GM08714 (cell line): ENCODE data around the gene LSAMP.
"Not testable (repeated sequence)": the region's sequence is repeated elsewhere in the genome, so short reads cannot be mapped to it uniquely, and the experiment has no call there.

Experiments
- H3K4me3 ChIP-seq: fragments of 200-500 bp; sonication (Bioruptor generic); 2 replicates; pipeline ENCODE4 v1.5.1; 2014; ENCODE audit warnings: mild to moderate bottlenecking, low read length, inconsistent platforms
- ZNF274 ChIP-seq: IDR thresholded peaks from 2 replicates; pipeline ENCODE4 v1.6.1; 2012; ENCODE audit warnings: mild to moderate bottlenecking, low read depth, low read length

The LSAMP gene

DNA sequence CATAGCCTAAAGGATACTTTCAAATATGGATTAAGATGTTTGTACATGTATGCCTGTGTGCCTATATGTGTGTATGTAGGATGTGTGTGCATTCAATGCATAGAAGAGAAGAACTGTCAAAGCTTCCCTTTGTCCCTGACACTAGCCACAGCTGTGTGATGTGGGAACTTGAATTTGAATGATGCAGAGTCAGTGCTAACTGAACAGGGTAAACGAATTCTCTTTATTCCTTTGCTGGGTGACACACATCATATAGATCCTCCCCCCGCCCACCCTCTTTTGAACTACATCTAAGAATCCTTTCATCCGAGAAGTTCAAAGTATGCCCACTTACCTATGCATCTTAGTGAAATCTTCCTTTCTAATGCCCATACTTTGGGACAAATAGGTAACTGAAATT lies 593.7 kb downstream of the LSAMP start:
- no peak overlapping the region for H3K4me3 ChIP-seq

DNA sequence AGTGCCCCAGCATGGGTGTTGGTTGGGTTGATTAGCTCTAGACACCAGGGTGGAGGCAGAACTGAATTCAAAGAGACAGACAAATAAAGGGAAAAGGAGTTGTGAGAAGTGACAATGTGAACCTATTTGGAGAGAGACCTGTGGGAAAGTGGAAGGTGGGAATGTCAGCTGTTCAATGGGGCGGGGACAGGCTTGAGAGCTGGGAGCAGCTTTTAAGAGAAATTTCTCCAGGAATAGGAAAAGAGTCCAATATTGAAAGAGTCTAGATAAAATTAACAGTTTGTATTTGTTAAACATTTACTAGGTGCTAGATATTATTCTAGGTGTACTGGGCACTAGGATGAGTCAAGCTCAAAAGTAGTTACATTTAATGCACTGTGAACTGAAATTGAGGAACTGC lies 596.6 kb downstream of the LSAMP start:
- TF ChIP-seq ZNF274 = no peak
- no peak overlapping the region for H3K4me3 ChIP-seq

More for the DNA sequence above, 593.7 kb downstream of the LSAMP start:
- TF ChIP-seq ZNF274 = no peak

DNA sequence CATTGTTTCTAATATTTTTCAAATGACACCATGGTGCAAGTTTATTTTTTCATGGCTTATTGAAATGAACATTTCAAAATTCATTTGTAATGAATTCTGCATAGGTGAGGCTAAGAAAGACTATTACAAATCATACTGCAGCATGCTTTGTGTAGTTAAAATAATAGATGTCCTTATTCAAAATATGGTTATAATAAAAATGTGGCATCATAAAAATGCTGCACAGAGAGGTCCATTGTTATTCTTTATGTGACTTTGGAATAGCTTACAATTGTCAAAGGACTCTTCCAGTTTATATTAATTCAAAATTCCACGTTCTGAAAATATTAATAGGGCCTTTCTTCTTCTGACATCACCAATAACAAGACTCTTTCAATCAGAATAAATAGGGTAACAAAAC lies 599.3 kb downstream of the LSAMP start:
- TF ChIP-seq ZNF274 = no peak
- no peak overlapping the region for H3K4me3 ChIP-seq

DNA sequence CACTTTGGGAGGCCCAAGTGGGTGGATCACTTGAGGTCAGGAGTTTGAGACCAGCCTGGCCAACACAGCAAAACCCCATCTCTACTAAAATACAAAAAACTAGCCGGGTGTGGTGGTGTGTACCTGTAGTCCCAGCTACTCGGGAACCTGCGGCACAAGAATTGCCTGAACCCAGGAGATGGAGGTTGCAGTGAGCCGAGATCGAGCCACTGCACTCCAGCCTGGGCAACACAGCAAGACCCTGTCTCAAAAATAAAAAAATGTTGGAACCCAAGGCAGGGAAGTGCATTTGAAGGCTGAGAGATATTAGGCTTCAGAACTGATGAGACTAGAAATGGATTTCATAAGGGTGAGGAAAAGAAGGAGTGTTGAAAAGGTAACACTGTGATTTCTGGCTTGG lies 600.6 kb downstream of the LSAMP start:
- H3K4me3 ChIP-seq = not testable (repeated sequence)

DNA sequence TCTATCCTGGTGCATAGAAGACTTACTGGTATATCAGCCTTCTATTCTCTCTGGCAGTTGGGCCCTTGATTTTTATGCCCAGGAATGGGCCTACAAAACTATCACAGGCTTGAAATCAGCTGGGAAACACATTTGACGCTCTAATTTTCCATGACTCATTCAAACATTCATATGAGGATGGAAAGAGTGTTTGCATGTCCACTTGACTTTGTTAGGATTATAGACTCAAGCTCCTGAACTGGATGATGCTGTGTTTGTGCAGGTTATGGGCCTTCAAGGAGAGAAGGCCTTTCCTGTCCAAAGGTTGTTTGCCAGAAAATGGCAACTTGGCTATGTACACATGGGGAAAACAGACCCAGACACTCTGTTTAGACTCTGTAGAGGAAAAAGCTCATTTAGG lies 602.1 kb downstream of the LSAMP start:
- TF ChIP-seq ZNF274 = no peak
- H3K4me3 ChIP-seq = no peak overlapping the region

DNA sequence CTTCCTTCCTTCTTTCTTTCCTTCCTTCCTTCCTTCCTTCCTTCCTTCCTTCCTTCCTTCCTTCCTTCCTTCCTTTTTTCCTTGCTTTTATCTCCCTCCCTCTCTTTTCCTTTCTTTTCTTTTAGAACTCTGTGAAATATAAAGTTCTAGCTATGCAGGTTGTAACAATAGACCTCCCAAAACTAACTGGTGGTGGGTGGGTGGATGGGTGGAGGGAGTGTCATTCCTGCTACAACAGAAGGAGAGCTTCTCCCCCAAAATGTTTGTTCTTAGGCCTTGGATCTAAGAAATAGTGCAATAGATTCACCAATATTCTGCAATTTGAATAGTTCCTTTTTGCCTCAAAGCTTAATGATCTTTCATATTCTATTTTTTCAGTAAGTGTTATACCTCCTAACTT lies 606.0 kb downstream of the LSAMP start:
- no peak for TF ChIP-seq ZNF274
- no peak overlapping the region for H3K4me3 ChIP-seq

DNA sequence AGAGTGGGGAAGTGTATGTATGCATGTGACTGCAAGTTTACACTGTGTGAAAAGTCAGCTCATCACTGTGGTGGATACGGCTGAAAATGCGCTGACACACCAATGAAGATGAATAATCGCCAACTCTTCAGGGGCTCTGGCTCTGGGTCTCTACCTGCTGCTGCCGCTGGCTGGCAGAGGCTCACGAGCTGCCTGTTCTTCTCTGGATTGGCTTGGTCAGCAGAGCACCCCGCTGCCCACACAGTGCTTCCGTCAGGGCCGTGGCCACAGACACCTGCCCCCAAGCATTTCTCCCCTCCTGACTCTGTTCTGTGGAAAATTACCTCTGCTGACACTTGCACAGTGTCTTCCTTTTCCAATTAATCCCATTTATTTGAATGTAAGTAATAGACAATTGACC lies 606.5 kb downstream of the LSAMP start:
- TF ChIP-seq ZNF274 = no peak

DNA sequence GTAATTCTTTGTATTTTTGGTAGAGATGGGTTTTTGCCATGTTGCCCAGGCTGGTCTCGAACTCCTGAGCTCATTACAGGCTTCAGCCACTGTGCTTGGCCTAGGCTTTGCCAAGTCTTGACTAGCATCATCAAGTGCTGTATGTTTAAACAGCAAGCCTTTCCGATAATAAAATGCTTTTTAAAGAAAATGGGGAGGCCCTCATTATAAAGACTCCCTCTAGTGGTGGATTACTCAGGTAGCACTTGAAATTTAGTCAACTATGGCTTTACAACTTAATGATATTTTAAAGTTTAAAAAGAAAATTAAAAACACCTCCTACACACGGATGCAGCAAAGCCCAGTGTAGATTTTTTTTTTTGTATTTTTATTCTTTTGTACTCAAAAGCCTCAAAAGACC lies 608.3 kb downstream of the LSAMP start:
- H3K4me3 ChIP-seq = no peak overlapping the region
- TF ChIP-seq ZNF274 = no peak

More for the DNA sequence above, 606.5 kb downstream of the LSAMP start:
- no peak overlapping the region for H3K4me3 ChIP-seq

DNA sequence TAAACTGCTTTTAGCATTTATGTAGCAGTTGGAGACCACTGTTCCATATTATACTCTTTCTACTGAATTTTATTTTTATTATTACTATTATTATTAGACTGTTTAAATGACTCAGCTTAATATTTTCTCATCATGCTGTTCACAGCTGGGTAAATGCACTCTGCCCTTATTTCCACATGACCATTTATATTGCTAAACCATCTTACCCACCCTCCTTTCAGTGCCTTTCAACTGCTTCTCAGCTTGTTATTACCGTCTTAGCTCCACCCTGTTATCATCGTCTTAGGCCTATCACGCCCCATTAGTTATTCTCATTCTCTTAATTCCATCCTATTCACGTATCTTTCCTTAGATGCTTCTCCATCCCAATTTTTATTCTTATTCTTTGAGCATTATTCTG lies 609.3 kb downstream of the LSAMP start:
- no peak overlapping the region for H3K4me3 ChIP-seq
- no peak for TF ChIP-seq ZNF274

DNA sequence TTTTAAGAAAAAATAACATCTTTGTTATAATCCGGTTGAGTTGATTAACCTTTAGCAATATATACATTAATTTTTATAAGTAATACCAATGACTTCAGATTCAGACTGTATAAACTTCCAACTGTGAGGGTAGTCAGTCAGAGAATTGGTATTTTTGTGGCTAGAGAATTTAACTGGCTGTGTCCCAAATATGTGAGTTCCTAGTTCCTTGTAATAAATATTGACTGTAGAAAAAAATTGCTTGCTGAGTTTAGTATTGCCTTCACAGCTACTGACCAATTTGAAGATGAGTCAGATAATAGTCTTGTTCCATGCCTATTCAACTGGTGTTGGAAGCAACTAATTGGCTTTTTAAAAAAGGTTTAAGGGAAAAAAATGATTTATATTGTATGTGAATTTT lies 611.2 kb downstream of the LSAMP start:
- no peak overlapping the region for H3K4me3 ChIP-seq
- no peak for TF ChIP-seq ZNF274

DNA sequence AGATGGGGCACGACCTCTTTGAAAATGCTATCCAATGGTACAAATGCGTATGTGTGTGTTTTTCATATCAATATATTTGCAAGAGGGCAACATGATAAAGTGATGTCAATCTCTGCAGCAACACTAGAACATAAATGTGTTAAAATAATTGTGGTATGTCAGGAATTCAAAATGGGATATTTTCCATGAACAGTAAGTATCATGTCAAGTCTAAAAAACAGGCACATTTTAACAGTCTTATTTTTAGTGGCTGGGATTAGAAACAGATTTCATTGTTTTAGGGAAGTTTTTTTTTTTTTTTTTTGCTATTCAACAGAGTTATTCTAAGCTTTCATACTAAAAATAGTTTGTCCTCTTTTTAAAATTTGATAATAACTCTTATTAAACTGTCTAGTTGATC lies 612.2 kb downstream of the LSAMP start:
- TF ChIP-seq ZNF274 = no peak
- no peak overlapping the region for H3K4me3 ChIP-seq

DNA sequence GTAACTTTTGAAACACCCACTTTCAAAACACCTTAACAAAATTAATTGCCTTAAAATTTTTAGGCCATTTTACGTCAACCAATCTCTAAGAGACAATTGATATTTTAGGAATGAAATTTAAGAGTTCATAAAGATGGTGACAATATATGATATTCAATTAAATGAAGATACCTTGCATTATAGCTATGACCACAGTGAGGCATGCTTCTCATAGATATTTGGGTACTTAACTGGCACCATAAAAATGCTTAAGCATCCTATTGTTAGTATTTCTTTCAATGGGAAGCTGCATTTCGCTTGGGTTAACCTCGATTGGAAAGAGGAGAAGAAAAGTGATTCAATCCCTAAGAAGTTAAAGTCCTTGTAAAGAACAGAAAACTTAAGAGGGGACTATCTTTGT lies 613.0 kb downstream of the LSAMP start:
- TF ChIP-seq ZNF274 = no peak

DNA sequence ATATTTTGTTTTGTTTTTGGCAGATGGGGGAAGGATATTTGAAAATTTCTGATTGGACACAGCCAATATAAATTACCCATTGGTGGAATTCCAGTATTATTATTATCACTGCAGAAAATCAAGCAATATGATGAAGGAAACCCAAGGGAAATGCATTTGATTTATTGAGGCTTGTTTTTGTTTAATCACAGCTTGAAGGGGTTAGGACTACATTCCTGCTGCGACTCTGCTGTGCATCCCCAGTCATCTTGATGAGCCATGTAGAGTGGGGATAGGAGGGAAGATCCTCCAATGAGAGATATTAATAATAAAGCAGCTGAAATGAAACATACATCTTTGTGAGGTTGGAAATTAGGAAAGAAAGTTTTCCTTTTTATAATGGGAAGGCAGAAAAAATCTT lies 613.4 kb downstream of the LSAMP start:
- no peak for TF ChIP-seq ZNF274
- H3K4me3 ChIP-seq = no peak overlapping the region

More for the DNA sequence above, 613.0 kb downstream of the LSAMP start:
- H3K4me3 ChIP-seq = no peak overlapping the region

DNA sequence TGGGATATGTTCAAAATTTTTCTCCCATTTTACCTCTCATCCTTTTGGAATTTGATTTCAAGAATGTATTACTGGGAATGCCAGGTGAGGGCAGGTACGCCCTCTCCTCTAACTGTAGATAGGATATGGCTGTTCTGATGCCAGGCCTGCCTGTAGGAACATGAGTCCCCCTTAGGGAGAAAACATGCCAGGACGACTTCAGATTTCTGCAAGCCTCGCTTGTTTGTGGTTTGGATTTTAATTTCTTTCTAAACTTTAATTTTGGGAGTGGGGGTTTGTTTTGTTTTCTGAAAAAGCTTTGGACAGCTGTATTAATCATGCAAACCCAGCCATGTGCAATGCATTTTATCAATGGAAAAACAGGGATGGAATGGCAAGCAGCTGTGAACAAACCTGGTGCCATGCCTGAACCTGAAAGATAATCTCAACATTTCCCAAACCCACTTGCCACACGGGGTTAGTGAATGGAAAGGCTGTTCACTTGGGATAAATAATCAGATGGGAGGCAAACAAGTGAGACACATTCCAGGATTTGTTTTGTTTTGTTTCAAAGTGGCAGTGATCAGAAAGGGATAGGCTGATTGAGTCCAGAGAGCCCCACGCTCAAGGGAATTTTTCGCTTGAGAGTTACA lies 614.4 kb downstream of the LSAMP start:
- TF ChIP-seq ZNF274 = no peak
- no peak overlapping the region for H3K4me3 ChIP-seq

DNA sequence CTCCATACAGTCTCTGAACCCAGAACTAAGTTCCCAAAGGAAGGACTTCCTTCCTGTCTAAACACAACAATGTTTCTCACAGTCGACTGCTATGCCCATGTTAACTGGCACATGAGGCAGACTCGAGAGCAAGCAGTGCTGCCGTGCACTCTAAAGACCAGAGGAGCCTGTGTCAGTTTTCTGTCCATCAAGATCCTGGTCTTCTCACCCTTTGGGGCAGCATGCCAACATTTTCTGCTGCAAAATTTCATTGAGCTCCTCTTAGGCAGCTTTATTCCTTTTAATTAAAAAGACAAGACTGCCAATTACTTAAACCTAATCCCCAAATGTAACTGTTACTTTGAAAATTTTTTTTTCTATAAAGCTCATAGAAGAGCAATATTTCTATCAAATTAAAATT lies 616.9 kb downstream of the LSAMP start:
- H3K4me3 ChIP-seq = no peak overlapping the region
- TF ChIP-seq ZNF274 = no peak

DNA sequence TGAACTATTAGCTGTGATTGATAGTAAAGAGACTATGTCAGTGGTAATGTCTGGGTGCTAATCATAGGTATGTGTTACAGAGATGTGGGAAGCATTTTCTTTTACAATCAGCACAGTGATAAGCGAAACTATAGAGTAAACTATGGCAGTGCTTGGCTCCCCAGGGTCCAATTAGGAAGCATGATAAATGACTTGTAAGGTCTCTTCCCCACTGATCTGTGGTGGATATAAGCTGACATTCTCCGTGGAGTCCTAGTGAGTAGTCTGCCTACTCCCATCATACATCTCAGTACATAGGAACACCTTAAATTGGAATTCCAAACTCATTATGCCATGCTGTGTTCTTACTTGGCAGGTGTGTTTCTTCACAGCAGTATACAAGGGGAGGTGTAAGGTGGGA lies 617.8 kb downstream of the LSAMP start:
- TF ChIP-seq ZNF274 = no peak
- H3K4me3 ChIP-seq = no peak overlapping the region
